H1 (cell line): ENCODE measurements around the gene NRN1L. TPM values are rescaled to one million over a fixed set of nuclear protein-coding genes. Genes with fewer than 3 reads are reported as not detected.

Experiments used
- CTCF ChIA-PET: fragments of 300-600 bp; sonication (Branson Sonifier 250); formaldehyde crosslinking; loops from one replicate; lab custom pipeline; 2021; ENCODE audit not compliant: partially characterized antibody; lab: Charles Lee
- POLR2A ChIA-PET: fragments of 300-600 bp; sonication (Branson Sonifier 250); formaldehyde crosslinking; loops from one replicate; lab custom pipeline; 2021; ENCODE audit warnings: inconsistent platforms; ENCODE audit not compliant: partially characterized antibody; lab: Charles Lee
- DNase-seq, 2 experiments: peaks; one replicate each; pipeline versions ENCODE4 v3.0.0 to v3.0.0-alpha.2; 2010 to 2022; ENCODE audit warnings: low spot score in 2 of 2, low read depth in 1 of 2, mixed read lengths in 1 of 2
- FAIRE-seq: peaks from 2 replicates; lab custom pipeline; 2011; peaks lifted over from hg19 to GRCh38; lab: Jason Lieb, UNC
- H2AFZ ChIP-seq: 2 replicates; pipeline ENCODE4 v1.8.1; 2012; ENCODE audit warnings: low read length, inconsistent platforms
- H2AK5ac ChIP-seq: 2 replicates; pipeline ENCODE4 v1.6.1; 2013; ENCODE audit warnings: low read depth, low read length
- H2BK120ac ChIP-seq: replicated peaks from 2 replicates; pipeline ENCODE3; 2013; ENCODE audit warnings: low read depth, low read length, inconsistent platforms
- H2BK12ac ChIP-seq: 2 replicates; pipeline ENCODE4 v1.6.1; 2013; ENCODE audit warnings: low read depth, low read length
- H2BK15ac ChIP-seq: 2 replicates; pipeline ENCODE4 v1.6.1; 2013; ENCODE audit warnings: low read length
- H2BK20ac ChIP-seq: 2 replicates; pipeline ENCODE4 v1.6.1; 2013; ENCODE audit warnings: low read length
- H2BK5ac ChIP-seq: 2 replicates; pipeline ENCODE4 v1.6.1; 2013; ENCODE audit warnings: low read depth, low read length
- H3K14ac ChIP-seq: 2 replicates; pipeline ENCODE4 v1.6.1; 2013; ENCODE audit warnings: inconsistent platforms; ENCODE audit not compliant: insufficient read length
- H3K18ac ChIP-seq: 2 replicates; pipeline ENCODE4 v1.6.1; 2013; ENCODE audit warnings: low read length; ENCODE audit errors: extremely low read depth
- H3K23ac ChIP-seq: 2 replicates; pipeline ENCODE4 v1.6.1; 2013; ENCODE audit warnings: inconsistent platforms; ENCODE audit not compliant: insufficient read length
- H3K23me2 ChIP-seq: 2 replicates; pipeline ENCODE4 v1.6.1; 2013; ENCODE audit warnings: low read depth, low read length
- H3K27ac ChIP-seq: 2 replicates; pipeline ENCODE4 v1.6.1; 2011; ENCODE audit warnings: low read depth, low read length, inconsistent platforms
- H3K27me3 ChIP-seq, 4 experiments: replicated peaks in 1 of 4; 1 replicate in 1 of 4; 2 replicates in 3 of 4; pipeline versions ENCODE4 v1.6.1 to v1.8.1; 2011 to 2013; ENCODE audit warnings: low read length in 3 of 4, mild to moderate bottlenecking in 3 of 4, inconsistent platforms in 2 of 4, mixed read lengths in 2 of 4, moderate library complexity in 1 of 4; ENCODE audit not compliant: control insufficient read depth in 3 of 4, insufficient read depth in 3 of 4; ENCODE audit errors: extremely low read depth in 1 of 4
- H3K36me3 ChIP-seq, 4 experiments: 2 replicates each; pipeline versions ENCODE4 v1.6.1 to v1.8.1; 2011 to 2013; ENCODE audit warnings: mild to moderate bottlenecking in 4 of 4, low read length in 3 of 4, moderate library complexity in 2 of 4, control low read depth in 1 of 4, inconsistent platforms in 1 of 4; ENCODE audit not compliant: insufficient read depth in 4 of 4, control insufficient read depth in 2 of 4
- H3K4ac ChIP-seq: replicated peaks from 2 replicates; pipeline ENCODE3; 2013; ENCODE audit warnings: low read length, low read depth, mixed read lengths, inconsistent platforms; ENCODE audit not compliant: insufficient read length
- H3K4me1 ChIP-seq, 4 experiments: replicated peaks in 1 of 4; 1 replicate in 1 of 4; 2 replicates in 3 of 4; pipeline versions ENCODE4 v1.6.1 to v1.8.1; 2011 to 2013; ENCODE audit warnings: low read length in 3 of 4, inconsistent platforms in 2 of 4, mixed read lengths in 1 of 4; ENCODE audit not compliant: insufficient read depth in 4 of 4, control insufficient read depth in 3 of 4
- H3K4me2 ChIP-seq, 2 experiments: 2 replicates each; pipeline versions ENCODE4 v1.6.1 to v1.8.1; 2011 to 2013; ENCODE audit warnings: low read depth in 2 of 2, low read length in 2 of 2, control low read depth in 1 of 2, inconsistent platforms in 1 of 2, mild to moderate bottlenecking in 1 of 2; ENCODE audit not compliant: insufficient read depth in 1 of 2
- H3K4me3 ChIP-seq, 4 experiments: fragments of 200-600, 300-600 bp in 1 of 4; sonication (generic), shearing (Covaris generic), sonication (Bioruptor Twin) in 1 of 4; 2 replicates each; pipeline versions ENCODE4 v1.5.1 to v1.8.1; 2011 to 2016; ENCODE audit warnings: low read length in 4 of 4, low read depth in 3 of 4, control low read depth in 2 of 4, inconsistent platforms in 2 of 4, mild to moderate bottlenecking in 2 of 4, mixed read lengths in 1 of 4, moderate library complexity in 1 of 4; ENCODE audit not compliant: insufficient read depth in 2 of 4; ENCODE audit errors: extremely low read depth in 1 of 4
- H3K56ac ChIP-seq: replicated peaks from 2 replicates; pipeline ENCODE3; 2013; ENCODE audit warnings: low read depth, mild to moderate bottlenecking, mixed read lengths, low read length, inconsistent platforms; ENCODE audit not compliant: insufficient read length
- H3K79me1 ChIP-seq: 2 replicates; pipeline ENCODE4 v1.6.1; 2013; ENCODE audit warnings: low read depth, low read length, control low read depth
- H3K79me2 ChIP-seq, 2 experiments: 2 replicates each; pipeline versions ENCODE4 v1.6.1 to v1.8.1; 2012 to 2013; ENCODE audit warnings: low read length in 2 of 2, mild to moderate bottlenecking in 2 of 2, inconsistent platforms in 1 of 2; ENCODE audit not compliant: insufficient read depth in 2 of 2, control insufficient read depth in 1 of 2
- H3K9ac ChIP-seq, 4 experiments: replicated peaks in 1 of 4; 1 replicate in 1 of 4; 2 replicates in 3 of 4; pipeline versions ENCODE4 v1.6.1 to v1.8.1; 2011 to 2013; ENCODE audit warnings: low read depth in 3 of 4, low read length in 3 of 4, control low read depth in 2 of 4, mild to moderate bottlenecking in 2 of 4, moderate library complexity in 2 of 4, inconsistent platforms in 1 of 4; ENCODE audit errors: extremely low read depth in 1 of 4
- H3K9me3 ChIP-seq, 2 experiments: 2 replicates each; pipeline versions ENCODE4 v1.6.1 to v1.8.1; 2012 to 2013; ENCODE audit warnings: mild to moderate bottlenecking in 2 of 2, moderate library complexity in 2 of 2, control low read depth in 1 of 2, inconsistent platforms in 1 of 2, low read depth in 1 of 2, low read length in 1 of 2, mixed read lengths in 1 of 2; ENCODE audit not compliant: insufficient read depth in 2 of 2
- H4K20me1 ChIP-seq, 2 experiments: replicated peaks in 1 of 2; 2 replicates each; pipeline versions ENCODE3 to v1.8.1; 2011 to 2013; ENCODE audit warnings: inconsistent platforms in 2 of 2, low read length in 2 of 2, mild to moderate bottlenecking in 1 of 2; ENCODE audit not compliant: insufficient read depth in 2 of 2, control insufficient read depth in 1 of 2
- H4K5ac ChIP-seq: 2 replicates; pipeline ENCODE4 v1.6.1; 2013; ENCODE audit warnings: low read length, low read depth, mixed read lengths, inconsistent platforms; ENCODE audit not compliant: insufficient read length
- H4K8ac ChIP-seq: 2 replicates; pipeline ENCODE4 v1.8.0; 2013; ENCODE audit warnings: mild to moderate bottlenecking, moderate library complexity, low read length, inconsistent platforms; ENCODE audit not compliant: insufficient read depth; ENCODE audit errors: extremely low read depth
- H4K91ac ChIP-seq: replicated peaks from 2 replicates; pipeline ENCODE3; 2013; ENCODE audit warnings: low read length, mixed read lengths, inconsistent platforms; ENCODE audit not compliant: insufficient read length
- WGBS, 2 experiments: shearing (Covaris generic) in 1 of 2; methylation state at CpG; one replicate each; pipeline versions ENCODE4 v1.1.6 to v1.1.7; 2013 to 2015; ENCODE audit warnings: low lambda C conversion rate in 2 of 2, mixed read lengths in 2 of 2, inconsistent platforms in 1 of 2, low coverage in 1 of 2, missing lambda C conversion rate in 1 of 2; ENCODE audit not compliant: insufficient replicate concordance in 2 of 2, insufficient coverage in 1 of 2, insufficient read length in 1 of 2; ENCODE audit errors: extremely low coverage in 1 of 2, missing lambda C conversion rate in 1 of 2; 5-methylcytosine and 5-hydroxymethylcytosine counted together
- polyA plus RNA-seq, 7 experiments: library from polyadenylated mRNA; depleted of rRNA in 3 of 7; stranded (reverse) in 5 of 7; unstranded in 2 of 7; fragments of >200 nt in 5 of 7; fragments of 200-250 nt in 2 of 7; gene quantifications; 1 replicate in 5 of 7; 2 replicates in 1 of 7; 4 replicates in 1 of 7; pipeline versions ENCODE4 v1.2.1 to v1.2.3, GENCODE V29; 2011 to 2013; ENCODE audit warnings: missing spikeins in 2 of 7, mixed read lengths in 2 of 7
- total RNA-seq: library from RNA; stranded (reverse); fragmentation: NEBNext Ultra II Directional; extraction: Animal tissue kit (Norgen Biotek cat#: 25700); gene quantifications from 2 replicates; pipeline ENCODE4 v1.2.1, GENCODE V29; 2021

Gene NRN1L
- total and polyA plus RNA-seq, 2 of the 8 experiments (the other 6 are each of a cell fraction or from before 2014, with no cell fraction given): 4.1 to 35.2 TPM

- Histone ChIP-seq H3K14ac (no peak overlapping the region), H3K27ac (no peak overlapping the region), H3K9me3 (no peaks in the 10 kb centered on the region), H3K23me2 (peaks cover 2% of the 10 kb centered on the region; the same call in 1 of the 2 replicates), H3K79me2 (peaks cover 0 to under 1% of the 10 kb centered on the region in 2 experiments; a peak in 1 of 4 replicates), H3K27me3 (no peaks in the 10 kb centered on the region), H3K9ac (no peak overlapping the region), H2AFZ (no peak overlapping the region), H3K4me3 (no peak overlapping the region), H3K79me1 (no peaks in the 10 kb centered on the region), H2BK15ac (no peak overlapping the region), H3K18ac (no peak overlapping the region), H2BK20ac (no peak overlapping the region), H4K91ac (no peak overlapping the region), H2BK5ac (no peak overlapping the region), H2BK12ac (no peak overlapping the region), H3K4me1 (peaks cover 5 to 15% (median 11%) of the 10 kb centered on the region in 4 experiments), H3K4me2 (no peak overlapping the region), H3K56ac (no peak overlapping the region), H2BK120ac (no peak overlapping the region), H3K36me3 (peaks cover 0 to 2% (median under 1%) of the 10 kb centered on the region in 4 experiments; a peak in 3 of 8 replicates), H2AK5ac (no peak overlapping the region), H4K20me1 (peaks cover 4 to 9% of the 10 kb centered on the region in 2 experiments), H4K8ac (no peak overlapping the region), H3K23ac (no peak overlapping the region), H3K4ac (no peak overlapping the region), H4K5ac (no peak overlapping the region)
- WGBS, 2 experiments: 93% methylated on average over 3 of the region's 3 CpGs; no CpG with 5 or more reads in 1 of the 2 experiments
- CTCF ChIA-PET: interaction anchor here (1.1 to 21.8 kb wide), 5 partner anchors 46 to 225 kb away, joined by 3 to 623 read pairs (median 7); partner anchors contain the start of genes CTRL, DDX28, DUS2 and LCAT
- DNase-seq: no peak
- FAIRE-seq: no peak
- POLR2A ChIA-PET: interaction anchor here (0.6 to 1.3 kb wide), 4 partner anchors 9 to 145 kb away, joined by 3 read pairs; no protein-coding TSS in a partner anchor
Measured at GRCh38 chr16:67888331-67888730, 3.6 kb downstream of the NRN1L start.
